ENCODE results near the gene UGP2.

The UGP2 gene

DNA sequence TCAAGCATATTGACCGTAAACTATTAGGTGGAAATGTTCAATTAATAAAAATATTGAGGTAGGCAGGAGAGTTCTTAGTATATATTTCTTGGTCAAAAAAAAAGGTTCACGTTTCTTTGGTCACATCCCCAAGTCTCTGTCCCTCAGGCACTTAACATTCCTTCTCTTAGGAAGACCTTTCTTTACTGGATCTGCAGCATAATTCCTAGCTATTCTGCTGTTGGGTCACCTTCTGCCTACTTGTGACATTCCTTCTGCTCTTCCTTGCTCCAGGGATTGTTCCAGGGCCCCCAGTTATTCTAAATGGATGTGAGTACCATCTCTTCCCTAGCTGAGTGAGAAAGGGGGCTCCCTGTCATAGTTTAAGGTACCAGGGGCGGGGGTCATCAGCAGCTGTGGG, 4.2 kb downstream of the UGP2 start:
- TF ChIP-seq TEAD4 (IDR thresholded peaks at IDR 0.05): no peak
- TF ChIP-seq CEBPB (IDR thresholded peaks at IDR 0.05): no peak
- TF ChIP-seq ZBTB7A (IDR thresholded peaks at IDR 0.05; ENCODE audit: low read depth): no peak
- TF ChIP-seq YY1 (IDR thresholded peaks at IDR 0.05; ENCODE audit: low read depth): no peak
- TF ChIP-seq NFIC (IDR thresholded peaks at IDR 0.05): no peak
- no peak for TF ChIP-seq FOXM1 (IDR thresholded peaks at IDR 0.05; ENCODE audit: borderline replicate concordance, low read depth)
- TF ChIP-seq TAF1 (IDR thresholded peaks at IDR 0.05; ENCODE audit: low read depth): no peak
- TF ChIP-seq EP300 (IDR thresholded peaks at IDR 0.05; ENCODE audit: borderline replicate concordance): no peak
- TF ChIP-seq, protein P1, sequence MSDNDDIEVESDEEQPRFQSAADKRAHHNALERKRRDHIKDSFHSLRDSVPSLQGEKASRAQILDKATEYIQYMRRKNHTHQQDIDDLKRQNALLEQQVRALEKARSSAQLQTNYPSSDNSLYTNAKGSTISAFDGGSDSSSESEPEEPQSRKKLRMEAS (IDR thresholded peaks at IDR 0.05): no peak
- TF ChIP-seq TCF12 (IDR thresholded peaks at IDR 0.05; ENCODE audit: low read depth): no peak
- TF ChIP-seq, protein P2, sequence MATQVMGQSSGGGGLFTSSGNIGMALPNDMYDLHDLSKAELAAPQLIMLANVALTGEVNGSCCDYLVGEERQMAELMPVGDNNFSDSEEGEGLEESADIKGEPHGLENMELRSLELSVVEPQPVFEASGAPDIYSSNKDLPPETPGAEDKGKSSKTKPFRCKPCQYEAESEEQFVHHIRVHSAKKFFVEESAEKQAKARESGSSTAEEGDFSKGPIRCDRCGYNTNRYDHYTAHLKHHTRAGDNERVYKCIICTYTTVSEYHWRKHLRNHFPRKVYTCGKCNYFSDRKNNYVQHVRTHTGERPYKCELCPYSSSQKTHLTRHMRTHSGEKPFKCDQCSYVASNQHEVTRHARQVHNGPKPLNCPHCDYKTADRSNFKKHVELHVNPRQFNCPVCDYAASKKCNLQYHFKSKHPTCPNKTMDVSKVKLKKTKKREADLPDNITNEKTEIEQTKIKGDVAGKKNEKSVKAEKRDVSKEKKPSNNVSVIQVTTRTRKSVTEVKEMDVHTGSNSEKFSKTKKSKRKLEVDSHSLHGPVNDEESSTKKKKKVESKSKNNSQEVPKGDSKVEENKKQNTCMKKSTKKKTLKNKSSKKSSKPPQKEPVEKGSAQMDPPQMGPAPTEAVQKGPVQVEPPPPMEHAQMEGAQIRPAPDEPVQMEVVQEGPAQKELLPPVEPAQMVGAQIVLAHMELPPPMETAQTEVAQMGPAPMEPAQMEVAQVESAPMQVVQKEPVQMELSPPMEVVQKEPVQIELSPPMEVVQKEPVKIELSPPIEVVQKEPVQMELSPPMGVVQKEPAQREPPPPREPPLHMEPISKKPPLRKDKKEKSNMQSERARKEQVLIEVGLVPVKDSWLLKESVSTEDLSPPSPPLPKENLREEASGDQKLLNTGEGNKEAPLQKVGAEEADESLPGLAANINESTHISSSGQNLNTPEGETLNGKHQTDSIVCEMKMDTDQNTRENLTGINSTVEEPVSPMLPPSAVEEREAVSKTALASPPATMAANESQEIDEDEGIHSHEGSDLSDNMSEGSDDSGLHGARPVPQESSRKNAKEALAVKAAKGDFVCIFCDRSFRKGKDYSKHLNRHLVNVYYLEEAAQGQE (IDR thresholded peaks at IDR 0.05; ENCODE audit: low read depth): no peak
- TF ChIP-seq EGR1 (IDR thresholded peaks at IDR 0.05): no peak
- TF ChIP-seq, protein P3, sequence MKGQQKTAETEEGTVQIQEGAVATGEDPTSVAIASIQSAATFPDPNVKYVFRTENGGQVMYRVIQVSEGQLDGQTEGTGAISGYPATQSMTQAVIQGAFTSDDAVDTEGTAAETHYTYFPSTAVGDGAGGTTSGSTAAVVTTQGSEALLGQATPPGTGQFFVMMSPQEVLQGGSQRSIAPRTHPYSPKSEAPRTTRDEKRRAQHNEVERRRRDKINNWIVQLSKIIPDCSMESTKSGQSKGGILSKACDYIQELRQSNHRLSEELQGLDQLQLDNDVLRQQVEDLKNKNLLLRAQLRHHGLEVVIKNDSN (IDR thresholded peaks at IDR 0.05): no peak
- no peak for TF ChIP-seq RAD21 (IDR thresholded peaks at IDR 0.05; ENCODE audit: low read depth)
- TF ChIP-seq CREB1 (IDR thresholded peaks at IDR 0.05; ENCODE audit: low read depth): no peak

DNA sequence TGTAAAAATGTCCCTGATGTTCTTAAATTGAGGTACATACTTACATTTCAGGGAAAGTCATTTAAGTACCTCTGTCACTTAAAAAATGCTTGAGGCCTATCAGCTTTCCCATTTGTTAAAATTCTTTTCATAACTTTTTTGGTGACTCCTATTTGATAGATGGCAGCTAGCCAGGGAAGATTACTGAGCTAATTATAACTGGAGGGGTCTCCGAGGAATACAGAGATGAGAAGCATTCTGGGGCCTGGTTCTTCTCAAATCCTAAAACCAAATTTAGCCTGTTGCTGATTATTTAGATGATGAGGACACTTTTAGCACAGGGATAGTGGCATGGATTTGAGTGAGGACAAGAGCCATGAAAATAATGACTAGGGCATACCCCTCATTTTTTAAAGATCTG, 4.8 kb downstream of the UGP2 start:
- TF ChIP-seq FOXM1 (IDR thresholded peaks at IDR 0.05; ENCODE audit: borderline replicate concordance, low read depth) (no peak), TAF1 (IDR thresholded peaks at IDR 0.05; ENCODE audit: low read depth) (no peak), YY1 (IDR thresholded peaks at IDR 0.05; ENCODE audit: low read depth) (no peak), CEBPB (IDR thresholded peaks at IDR 0.05) (no peak)
- TF ChIP-seq, protein P1 (IDR thresholded peaks at IDR 0.05): no peak

DNA sequence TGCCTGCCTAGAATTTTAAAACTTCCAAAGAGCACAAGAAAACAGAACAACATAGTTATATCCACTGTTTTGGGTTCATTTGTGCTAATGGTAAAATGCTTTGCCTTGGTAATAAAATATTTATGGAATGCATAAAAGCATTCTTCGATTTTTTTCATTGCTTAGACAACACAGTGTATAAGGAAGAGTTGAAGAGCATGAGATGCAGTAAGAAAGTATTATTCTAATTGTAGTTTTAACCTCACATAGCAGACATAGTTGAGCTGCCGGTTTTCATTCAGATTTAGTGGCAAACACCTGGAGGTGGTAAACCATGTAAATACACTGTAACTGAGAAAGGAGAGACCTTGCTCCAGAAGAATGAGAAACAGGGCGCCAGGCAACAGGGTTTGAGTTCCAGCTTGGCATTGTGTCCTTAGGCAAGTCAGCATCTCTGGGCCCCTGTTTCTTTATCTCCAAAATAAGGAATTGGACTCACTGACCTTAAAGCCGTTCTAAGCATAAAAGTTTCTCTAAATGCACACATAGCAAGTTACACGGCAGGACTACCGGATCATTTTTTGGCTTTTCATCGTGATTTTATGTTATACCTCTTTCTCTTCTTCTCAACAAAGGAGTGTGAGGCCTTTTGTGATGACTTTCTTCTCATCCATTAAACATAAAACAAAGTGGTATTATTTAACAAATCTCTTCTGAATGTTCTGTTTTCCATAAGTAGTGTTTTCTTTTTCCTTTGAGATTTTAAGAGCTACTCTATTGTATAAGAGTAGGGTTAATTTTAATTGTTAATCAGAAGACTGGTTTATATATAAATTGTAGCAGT, 7.9 kb downstream of the UGP2 start:
- no peak for TF ChIP-seq EP300 (IDR thresholded peaks at IDR 0.05; ENCODE audit: borderline replicate concordance)
- TF ChIP-seq FOXM1 (IDR thresholded peaks at IDR 0.05; ENCODE audit: borderline replicate concordance, low read depth): no peak
- TF ChIP-seq, protein P3 (IDR thresholded peaks at IDR 0.05): no peak
- TF ChIP-seq CEBPB (IDR thresholded peaks at IDR 0.05): no peak
- no peak for TF ChIP-seq EGR1 (IDR thresholded peaks at IDR 0.05)
- TF ChIP-seq YY1 (IDR thresholded peaks at IDR 0.05; ENCODE audit: low read depth): no peak
- TF ChIP-seq TAF1 (IDR thresholded peaks at IDR 0.05; ENCODE audit: low read depth): no peak
- no peak for TF ChIP-seq RAD21 (IDR thresholded peaks at IDR 0.05; ENCODE audit: low read depth)
- no peak for TF ChIP-seq TCF12 (IDR thresholded peaks at IDR 0.05; ENCODE audit: low read depth)
- no peak for TF ChIP-seq CREB1 (IDR thresholded peaks at IDR 0.05; ENCODE audit: low read depth)

DNA sequence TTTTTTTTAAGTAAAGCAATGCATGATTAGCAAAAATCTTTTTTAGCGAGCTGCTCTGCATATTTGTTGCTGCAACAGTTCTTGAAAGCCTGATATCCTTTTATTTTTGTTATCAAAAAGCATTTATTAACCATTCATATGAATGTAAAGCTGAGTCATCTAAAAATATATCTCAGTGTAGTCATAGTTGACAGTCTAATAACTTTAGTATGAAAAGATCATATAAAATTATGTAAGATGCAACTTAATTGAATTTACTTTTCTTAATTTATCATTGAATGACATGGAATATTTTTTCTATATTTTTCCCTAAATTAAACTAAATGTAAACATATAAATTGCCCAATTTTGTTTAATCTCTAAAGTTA, 8.5 kb downstream of the UGP2 start:
- TF ChIP-seq YY1 (IDR thresholded peaks at IDR 0.05; ENCODE audit: low read depth): no peak
- TF ChIP-seq, protein P3 (IDR thresholded peaks at IDR 0.05): no peak
- no peak for TF ChIP-seq CREB1 (IDR thresholded peaks at IDR 0.05; ENCODE audit: low read depth)
- no peak for TF ChIP-seq TEAD4 (IDR thresholded peaks at IDR 0.05)
- no peak for TF ChIP-seq EP300 (IDR thresholded peaks at IDR 0.05; ENCODE audit: borderline replicate concordance)
- no peak for TF ChIP-seq RAD21 (IDR thresholded peaks at IDR 0.05; ENCODE audit: low read depth)
- TF ChIP-seq ZBTB7A (IDR thresholded peaks at IDR 0.05; ENCODE audit: low read depth): no peak
- TF ChIP-seq TCF12 (IDR thresholded peaks at IDR 0.05; ENCODE audit: low read depth): no peak
- TF ChIP-seq NFIC (IDR thresholded peaks at IDR 0.05): no peak
- TF ChIP-seq TAF1 (IDR thresholded peaks at IDR 0.05; ENCODE audit: low read depth): no peak

DNA sequence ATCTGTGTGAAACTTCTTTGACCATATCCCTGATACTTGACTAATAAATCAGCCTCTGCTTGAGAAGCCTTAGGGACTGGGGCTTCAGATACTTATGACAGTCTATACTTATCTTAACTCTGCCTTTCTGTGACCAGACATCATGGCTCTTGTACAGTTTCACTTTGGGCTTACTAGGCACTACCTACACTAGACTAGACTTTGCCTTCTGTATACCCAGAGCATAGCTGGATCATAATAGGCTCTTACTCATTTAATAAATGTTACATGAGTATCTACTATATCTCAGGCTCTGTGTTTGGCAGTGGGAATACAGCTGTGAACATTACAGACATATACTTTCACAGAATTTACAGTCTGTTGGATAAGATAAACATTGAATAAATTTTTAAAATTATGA, 9.0 kb downstream of the UGP2 start:
- no peak for TF ChIP-seq TEAD4 (IDR thresholded peaks at IDR 0.05)
- TF ChIP-seq, protein P2 (IDR thresholded peaks at IDR 0.05; ENCODE audit: low read depth): no peak
- no peak for TF ChIP-seq CREB1 (IDR thresholded peaks at IDR 0.05; ENCODE audit: low read depth)
- no peak for TF ChIP-seq NFIC (IDR thresholded peaks at IDR 0.05)
- TF ChIP-seq RAD21 (IDR thresholded peaks at IDR 0.05; ENCODE audit: low read depth): no peak
- TF ChIP-seq CEBPB (IDR thresholded peaks at IDR 0.05): no peak
- TF ChIP-seq YY1 (IDR thresholded peaks at IDR 0.05; ENCODE audit: low read depth): no peak
- TF ChIP-seq TAF1 (IDR thresholded peaks at IDR 0.05; ENCODE audit: low read depth): no peak
- TF ChIP-seq EP300 (IDR thresholded peaks at IDR 0.05; ENCODE audit: borderline replicate concordance): no peak
- TF ChIP-seq EGR1 (IDR thresholded peaks at IDR 0.05): no peak
- TF ChIP-seq ZBTB7A (IDR thresholded peaks at IDR 0.05; ENCODE audit: low read depth): no peak
- TF ChIP-seq, protein P1 (IDR thresholded peaks at IDR 0.05): no peak
- no peak for TF ChIP-seq FOXM1 (IDR thresholded peaks at IDR 0.05; ENCODE audit: borderline replicate concordance, low read depth)
- TF ChIP-seq, protein P3 (IDR thresholded peaks at IDR 0.05): no peak
- TF ChIP-seq TCF12 (IDR thresholded peaks at IDR 0.05; ENCODE audit: low read depth): no peak

All from Ishikawa (cell line).